ENCODE data around the gene PDZD11. TPM values are rescaled to one million over a fixed set of nuclear protein-coding genes. Genes with fewer than 3 reads are reported as not detected.

PDZD11 gene
- total and polyA plus RNA-seq, 9 of the 15 experiments (the other 6 are each of a cell fraction or from before 2014, with no cell fraction given): 21.9 to 109 (median 36.4) TPM

DNA sequence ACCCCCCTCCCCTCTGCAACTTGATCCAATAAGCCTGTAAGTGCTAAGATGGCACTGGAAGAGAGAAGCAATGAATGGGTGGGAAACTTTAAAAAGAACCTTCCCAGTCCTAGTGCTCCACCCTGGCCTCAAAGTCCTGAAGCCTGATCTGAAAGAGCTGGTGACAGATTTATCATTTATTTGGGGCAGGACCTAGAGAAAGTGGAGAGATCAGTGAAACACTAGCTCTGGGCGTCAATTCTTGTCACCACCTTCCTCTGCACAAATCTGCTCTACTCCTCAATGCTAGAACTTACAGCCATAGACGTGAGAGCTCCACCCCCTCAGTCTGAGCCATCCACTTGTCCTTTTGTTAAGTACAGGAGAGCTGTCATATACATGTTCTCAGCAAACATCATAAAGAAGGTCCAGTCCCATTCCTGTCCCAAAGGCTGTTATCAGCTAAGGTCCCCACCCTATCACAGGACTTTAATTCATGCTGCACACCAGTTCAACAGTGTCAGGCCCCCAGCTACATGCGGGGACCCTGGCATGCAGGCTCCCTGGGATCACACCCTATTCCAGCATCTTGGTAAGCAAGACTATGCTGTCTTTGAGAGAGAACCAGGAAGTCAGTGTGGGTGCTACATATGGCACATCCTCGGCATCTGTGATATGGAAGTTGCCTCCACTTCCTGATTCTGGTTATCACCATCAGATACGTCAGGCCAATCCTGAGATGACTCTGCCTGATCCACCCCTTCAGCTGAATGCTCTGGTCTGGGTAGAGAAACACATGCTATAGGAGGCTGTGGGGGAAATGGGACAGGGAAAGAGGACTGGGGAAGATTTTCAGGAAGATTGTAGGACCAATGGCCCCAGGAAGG, 32.1 kb downstream of the PDZD11 start:
- no TSS peak for BruUV-seq (replicated peaks)
- Histone ChIP-seq H3K4me3 (no peak overlapping the region), H2AFZ (ENCODE audit: low read depth, low read length) (no peak overlapping the region), H3K9me3 (replicated peaks; ENCODE audit: control insufficient read depth, insufficient read depth, low read depth, low read length) (no peaks in the 10 kb centered on the region), H3K79me2 (ENCODE audit: control insufficient read depth, insufficient read depth, low read length) (no peaks in the 10 kb centered on the region), H3K36me3 (ENCODE audit: control insufficient read depth, insufficient read depth, low read length) (no peaks in the 10 kb centered on the region), H3K4me1 (replicated peaks in 1 of 2; ENCODE audit: control insufficient read depth in 2 of 2, insufficient read depth in 2 of 2, low read length in 2 of 2) (no peaks in the 10 kb centered on the region; a peak in 1 of 5 replicates), H3K27ac (ENCODE audit: extremely low read depth, low read depth, low read length) (no peak overlapping the region), H3K27me3 (ENCODE audit: control insufficient read depth in 2 of 2, insufficient read depth in 2 of 2, low read length in 2 of 2) (peaks cover 4 to 31% of the 10 kb centered on the region in 2 experiments; a peak in 4 of 5 replicates), H3K9me1 (ENCODE audit: control insufficient read depth, insufficient read depth, low read length) (no peaks in the 10 kb centered on the region), H3K4me2 (ENCODE audit: insufficient read depth, low read length) (no peak overlapping the region), H4K20me1 (replicated peaks; ENCODE audit: control insufficient read depth, insufficient read depth, low read length) (no peaks in the 10 kb centered on the region; the same call in none of the 2 replicates), H3K9ac (ENCODE audit: insufficient read depth in 1 of 2, low read depth in 2 of 2, low read length in 2 of 2) (no peak overlapping the region)
- no peak for TF ChIP-seq GTF2E2 (tag; IDR thresholded peaks at IDR 0.05)
- TF ChIP-seq YY1 (IDR thresholded peaks at IDR 0.05; ENCODE audit: borderline replicate concordance in 1 of 3, control insufficient read depth in 1 of 3, extremely low read depth in 1 of 3, insufficient read depth in 3 of 3, insufficient read length in 1 of 3, insufficient replicate concordance in 2 of 3, low read depth in 1 of 3, low read length in 2 of 3): no peak
- no peak for TF ChIP-seq ZNF696 (CRISPR knock-in tag; conservative IDR thresholded peaks at IDR 0.05)
- no peak for TF ChIP-seq FUS (optimal IDR thresholded peaks at IDR 0.05; ENCODE audit: low read depth, low read length)
- no peak for TF ChIP-seq TCF7L2 (IDR thresholded peaks at IDR 0.05; ENCODE audit: low read depth, low read length)
- peak; percentile 29 for TF ChIP-seq MEIS2 (IDR thresholded peaks at IDR 0.05; ENCODE audit: partially characterized antibody)
- TF ChIP-seq CC2D1A (IDR thresholded peaks at IDR 0.05): no peak
- TF ChIP-seq MTA1 (IDR thresholded peaks at IDR 0.05; ENCODE audit: borderline replicate concordance): no peak
- TF ChIP-seq ZNF41 (CRISPR knock-in tag; conservative IDR thresholded peaks at IDR 0.05): no peak
- no peak for TF ChIP-seq ZNF695 (CRISPR knock-in tag; IDR thresholded peaks at IDR 0.05)
- no peak for TF ChIP-seq ZNF589 (CRISPR knock-in tag; IDR thresholded peaks at IDR 0.05; ENCODE audit: low read depth)
- TF ChIP-seq, protein P1, sequence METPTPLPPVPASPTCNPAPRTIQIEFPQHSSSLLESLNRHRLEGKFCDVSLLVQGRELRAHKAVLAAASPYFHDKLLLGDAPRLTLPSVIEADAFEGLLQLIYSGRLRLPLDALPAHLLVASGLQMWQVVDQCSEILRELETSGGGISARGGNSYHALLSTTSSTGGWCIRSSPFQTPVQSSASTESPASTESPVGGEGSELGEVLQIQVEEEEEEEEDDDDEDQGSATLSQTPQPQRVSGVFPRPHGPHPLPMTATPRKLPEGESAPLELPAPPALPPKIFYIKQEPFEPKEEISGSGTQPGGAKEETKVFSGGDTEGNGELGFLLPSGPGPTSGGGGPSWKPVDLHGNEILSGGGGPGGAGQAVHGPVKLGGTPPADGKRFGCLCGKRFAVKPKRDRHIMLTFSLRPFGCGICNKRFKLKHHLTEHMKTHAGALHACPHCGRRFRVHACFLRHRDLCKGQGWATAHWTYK (CRISPR knock-in tag; IDR thresholded peaks at IDR 0.05): no peak
- no peak for TF ChIP-seq SMAD2 (IDR thresholded peaks at IDR 0.05; ENCODE audit: low read depth, low read length)
- no peak for TF ChIP-seq ZNF3 (CRISPR knock-in tag; IDR thresholded peaks at IDR 0.05)
- TF ChIP-seq, protein P2, sequence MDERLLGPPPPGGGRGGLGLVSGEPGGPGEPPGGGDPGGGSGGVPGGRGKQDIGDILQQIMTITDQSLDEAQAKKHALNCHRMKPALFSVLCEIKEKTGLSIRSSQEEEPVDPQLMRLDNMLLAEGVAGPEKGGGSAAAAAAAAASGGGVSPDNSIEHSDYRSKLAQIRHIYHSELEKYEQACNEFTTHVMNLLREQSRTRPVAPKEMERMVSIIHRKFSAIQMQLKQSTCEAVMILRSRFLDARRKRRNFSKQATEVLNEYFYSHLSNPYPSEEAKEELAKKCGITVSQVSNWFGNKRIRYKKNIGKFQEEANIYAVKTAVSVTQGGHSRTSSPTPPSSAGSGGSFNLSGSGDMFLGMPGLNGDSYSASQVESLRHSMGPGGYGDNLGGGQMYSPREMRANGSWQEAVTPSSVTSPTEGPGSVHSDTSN (CRISPR knock-in tag; IDR thresholded peaks at IDR 0.05; ENCODE audit: low read depth): no peak
- TF ChIP-seq, protein P2 (tag; conservative IDR thresholded peaks at IDR 0.05; ENCODE audit: low read depth): peak; percentile 23; the same call in 1 of the 2 replicates
- no peak for TF ChIP-seq ZBTB17 (CRISPR knock-in tag; IDR thresholded peaks at IDR 0.05)
- no peak; the same call in 2 of the 3 replicates for ATAC-seq
- 8% methylated on average over 4 of the region's 5 CpGs for WGBS (ENCODE audit: insufficient coverage, low coverage, missing lambda C conversion rate)
- DNase-seq (ENCODE audit: extremely low read depth in 1 of 4, low spot score in 3 of 4): no peak
- intact Hi-C loops (cut with micrococcal nuclease): no loop called here
- no peak for FAIRE-seq
- ChIA-PET CTCF (ENCODE audit: low intra/inter-chr PET ratio) (no interaction called here), POLR2A (interaction anchor here (0.6 kb wide), 2 partner anchors 18 to 60 kb away, joined by 3 read pairs; no protein-coding TSS in a partner anchor)
- in situ Hi-C loops (cut with MboI): no loop called here
